Psoas muscle (tissue), 8 donors: ENCODE measurements around the gene KLHL35. TPM values are rescaled to one million over a fixed set of nuclear protein-coding genes. Genes with fewer than 3 reads are reported as not detected.

Experiments used
- ATAC-seq, 4 donors: fragments of 200-7000 bp; cut with Tn5 transposase; one replicate each; pipeline ENCODE4 v1.9.1; 2020; ENCODE audit warnings: moderate library complexity in 3 of 4, mild to moderate bottlenecking in 2 of 4
- DNase-seq, 2 donors: peaks; one replicate each; pipeline ENCODE4 v3.0.0-alpha.2; 2020
- H3K27ac ChIP-seq: fragments of 200-600 bp; one replicate; pipeline ENCODE4 v1.8.0; 2022
- H3K27me3 ChIP-seq, 3 donors: fragments of 200-600 bp in 1 of 3; one replicate each; pipeline versions ENCODE4 v1.6.1 to v1.8.0; 2013 to 2022; ENCODE audit warnings: low read length in 2 of 3, mild to moderate bottlenecking in 2 of 3, moderate library complexity in 1 of 3; ENCODE audit not compliant: insufficient read depth in 3 of 3
- H3K36me3 ChIP-seq, 2 donors: fragments of 200-600 bp in 1 of 2; one replicate each; pipeline versions ENCODE4 v1.6.1 to v1.8.0; 2013 to 2022; ENCODE audit warnings: low read depth in 1 of 2, mild to moderate bottlenecking in 1 of 2, moderate library complexity in 1 of 2; ENCODE audit not compliant: insufficient read depth in 1 of 2
- H3K4me1 ChIP-seq: fragments of 200-600 bp; one replicate; pipeline ENCODE4 v1.8.0; 2022
- H3K4me3 ChIP-seq: fragments of 200-600 bp; one replicate; pipeline ENCODE4 v1.8.0; 2022; ENCODE audit warnings: mild to moderate bottlenecking
- H3K9me3 ChIP-seq: fragments of 200-600 bp; one replicate; pipeline ENCODE4 v1.8.0; 2022
- CTCF ChIP-seq: fragments of 200-600 bp; IDR thresholded peaks from one replicate; pipeline ENCODE4 v1.8.0; 2022; ENCODE audit warnings: antibody characterized with exemption
- WGBS, 3 donors: extraction: QIAGEN DNeasy Blood & Tissue Kit; methylation state at CpG; one replicate each; pipeline versions ENCODE4 v1.1.6 to v1.1.7; 2013; 5-methylcytosine and 5-hydroxymethylcytosine counted together
- intact Hi-C, 2 donors: fragments of 100-400 bp; cut with DNase I; formaldehyde crosslinking; loops; one replicate each; pipeline versions ENCODE4 v1.11.0 to v1.14.2; 2022
- long read RNA-seq, 2 donors: library from polyadenylated mRNA; unstranded; transcript quantifications; one replicate each; pipeline ENCODE4 v2.0.0, GENCODE V29; 2021
- polyA plus RNA-seq, 3 donors: library from polyadenylated mRNA; stranded (reverse); fragments of 200-250 nt; gene quantifications; one replicate each; pipeline ENCODE4 v1.2.3, GENCODE V29; 2013
- total RNA-seq, 4 donors: library from RNA; stranded (reverse); fragmentation: NEBNext Ultra II Directional in 2 of 4; extraction: Animal tissue kit (Norgen Biotek cat#: 25700) in 2 of 4; gene quantifications; one replicate each; pipeline versions ENCODE4 v1.2.1 to v1.2.4, GENCODE V29; 2021 to 2023
- donor health status: healthy with polysubstance abuse.
- donor health status: DM: no; HTN: no; CAD: no; lungs with moderate emphysema.
- donor health status: Bipolar disorder and iron deficiency.
- donor health status: healthy.
- donor health status: DM: yes; HTN: yes; CAD: no.
- donor health status: DM: no; HTN: no; CAD: no.
- donor health status: DM: no; HTN: no; CAD: no.
- donor health status: DM: yes; HTN: yes; CAD: no.

Gene KLHL35
- total RNA-seq: under 1 TPM; 0.34 to 0.64 (median 0.39) TPM
- 1 to 10 TPM in 2 of 3 donors, under 1 TPM in 1; 0.56 to 4.1 (median 1.2) TPM for polyA plus RNA-seq
- long read RNA-seq, donor 1, partial matches to known transcripts: 0 of 3 reads
- long read RNA-seq, donor 1, other reads (novel, unspliced or antisense): 1 of 3 reads
- long read RNA-seq, donor 2, transcript KLHL35-201 (6 exons, 1,500 nt): major isoform, 5 of 6 reads
- long read RNA-seq, donor 2, partial matches to known transcripts: 1 of 6 reads
- long read RNA-seq, donor 2, other reads (novel, unspliced or antisense): 0 of 6 reads

GRCh38 chr11:75432911-75433321 lies at the start of gene KLHL35:
KLHL35 (minus strand) TSS chr11:75433203; CDS start chr11:75430629, 2,574 bp downstream.
- no peak for TF ChIP-seq CTCF
- Histone ChIP-seq H3K36me3 (peaks cover 0 to 13% of the 10 kb centered on the region in 2 donors), H3K27me3 (peaks cover 0 to 53% (median 14%) of the 10 kb centered on the region in 3 donors), H3K4me1 (no peaks in the 10 kb centered on the region), H3K27ac (no peak within 1 kb of the TSS), H3K9me3 (no peaks in the 10 kb centered on the region), H3K4me3 (no peak within 1 kb of the TSS)
- peak; percentile 16 to 56 for DNase-seq
- ATAC-seq: no peak
- 15 to 16% (median 16%) methylated on average over 14 of the region's 14 CpGs for WGBS, 3 donors
- intact Hi-C loops: no loop called here

GRCh38 chr11:75481922-75482606 lies 49.1 kb upstream of the KLHL35 start:
- H3K27ac ChIP-seq: no peak overlapping the region
- peaks cover 26% of the 10 kb centered on the region for H3K4me1 ChIP-seq
- H3K36me3 ChIP-seq: no peaks in the 10 kb centered on the region
- no peaks in the 10 kb centered on the region for H3K27me3 ChIP-seq
- H3K4me3 ChIP-seq: no peak overlapping the region
- no peaks in the 10 kb centered on the region for H3K9me3 ChIP-seq
- 87 to 90% (median 88%) methylated on average over 12 of the region's 12 CpGs for WGBS, 3 donors
- DNase-seq (no peak), ATAC-seq (no peak)
- no peak for TF ChIP-seq CTCF
- intact Hi-C loops: no loop called here

GRCh38 chr11:75481223-75481921 lies 48.4 kb upstream of the KLHL35 start:
- Histone ChIP-seq H3K9me3 (no peaks in the 10 kb centered on the region), H3K4me3 (no peak overlapping the region), H3K27me3 (no peaks in the 10 kb centered on the region), H3K27ac (no peak overlapping the region), H3K36me3 (no peaks in the 10 kb centered on the region), H3K4me1 (peaks cover 29% of the 10 kb centered on the region)
- DNase-seq: no peak
- WGBS, 3 donors: 82 to 96% (median 83%) methylated on average over 9 of the region's 9 CpGs
- ATAC-seq: no peak
- intact Hi-C loops: no loop called here
- no peak for TF ChIP-seq CTCF

GRCh38 chr11:75480185-75481175 lies 47.5 kb upstream of the KLHL35 start:
- no peaks in the 10 kb centered on the region for H3K36me3 ChIP-seq
- no peak for TF ChIP-seq CTCF
- H3K27ac ChIP-seq: no peak overlapping the region
- peaks cover 38% of the 10 kb centered on the region for H3K4me1 ChIP-seq
- H3K9me3 ChIP-seq: no peaks in the 10 kb centered on the region
- H3K27me3 ChIP-seq: no peaks in the 10 kb centered on the region
- ATAC-seq (no peak), DNase-seq (no peak)
- H3K4me3 ChIP-seq: no peak overlapping the region
- intact Hi-C loops: no loop called here
- WGBS, 3 donors: 68 to 81% (median 72%) methylated on average over 10 of the region's 10 CpGs
